HG02678 (cell line): ENCODE results near the gene ADGRG1.
"Not testable (repeated sequence)": the region's sequence is repeated elsewhere in the genome, so short reads cannot be mapped to it uniquely, and the experiment has no call there.

Experiments
- ATAC-seq: cut with Tn5 transposase; IDR thresholded peaks from one replicate; pipeline ENCODE4 v1.9.1; 2021; ENCODE audit warnings: mild to moderate bottlenecking, moderate library complexity; ENCODE audit not compliant: unreplicated experiment

The ADGRG1 gene

DNA sequence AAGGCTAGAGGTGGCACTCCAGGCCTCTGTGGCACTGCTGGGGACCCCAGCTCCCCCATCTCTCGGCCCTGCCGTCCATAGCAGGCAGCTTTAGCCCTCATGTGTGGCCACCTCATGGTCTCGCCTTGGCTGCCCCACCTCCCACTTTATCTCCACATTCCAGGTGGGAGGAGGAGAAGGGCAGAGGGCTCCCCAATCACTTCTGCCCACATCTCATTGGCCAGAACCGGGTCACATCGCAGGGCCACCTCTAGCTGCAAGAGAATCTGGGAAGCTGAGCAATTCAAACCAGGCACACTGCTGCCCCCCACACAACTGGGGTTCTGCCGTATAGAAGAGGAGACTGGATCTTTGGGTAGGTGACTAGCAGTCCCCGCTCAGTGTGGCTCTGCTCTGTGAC lies 67.8 kb downstream of the ADGRG1 start:
- no peak for ATAC-seq

DNA sequence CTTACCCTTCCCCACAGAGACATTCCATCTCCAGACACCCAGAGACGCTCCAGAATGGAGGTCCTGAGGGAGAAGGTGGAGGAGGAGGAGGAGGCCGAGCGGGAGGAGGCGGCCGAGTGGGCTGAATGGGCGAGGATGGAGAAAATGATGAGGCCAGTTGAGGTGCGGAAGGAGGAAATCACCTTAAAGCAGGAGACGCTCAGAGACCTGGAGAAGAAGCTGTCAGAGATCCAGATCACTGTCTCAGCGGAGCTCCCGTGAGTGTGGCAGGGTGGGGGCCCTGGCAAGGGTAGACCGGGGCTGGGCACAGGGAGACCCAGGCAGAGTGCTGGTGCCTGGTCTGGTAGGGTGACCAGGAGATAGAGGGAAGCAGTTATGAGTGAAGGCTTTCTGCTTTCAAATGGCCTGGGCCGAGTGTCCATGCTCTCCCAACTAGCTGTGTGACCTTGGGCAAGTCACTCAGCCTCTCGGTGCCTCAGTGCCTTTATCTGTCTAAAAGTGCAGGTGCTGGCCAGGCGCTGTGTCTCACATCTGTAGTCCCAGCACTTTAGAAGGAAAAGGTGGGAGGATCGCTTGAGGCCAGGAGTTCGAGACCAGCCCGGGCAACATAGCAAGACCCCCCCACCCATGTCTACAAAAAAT lies 69.6 kb downstream of the ADGRG1 start:
- no peak for ATAC-seq

DNA sequence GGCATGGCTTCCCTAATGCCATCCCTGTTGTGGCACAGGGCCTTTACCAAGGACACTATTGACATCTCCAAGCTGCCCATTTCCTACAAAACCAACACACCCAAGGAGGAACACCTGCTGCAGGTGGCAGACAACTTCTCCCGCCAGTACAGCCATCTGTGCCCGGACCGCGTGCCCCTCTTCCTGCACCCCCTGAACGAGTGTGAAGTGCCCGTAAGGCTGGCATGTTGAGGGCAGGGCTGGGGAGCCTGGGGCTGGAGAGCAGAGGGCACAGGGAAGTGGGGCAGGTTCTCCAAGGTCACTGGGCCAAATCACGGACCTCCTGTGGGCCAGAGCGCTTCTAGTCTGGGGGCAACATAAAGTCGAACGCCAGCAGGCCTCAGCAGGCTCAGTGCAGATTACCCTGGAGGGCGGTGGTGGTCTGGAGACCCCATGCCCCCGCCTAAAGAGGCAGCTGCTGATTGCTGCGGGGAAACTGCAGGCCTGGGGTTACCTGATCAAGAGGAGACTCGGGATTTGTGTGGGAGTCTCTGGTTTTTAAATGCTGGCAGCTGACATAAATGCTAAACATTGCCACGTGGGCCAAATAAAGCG lies 70.5 kb downstream of the ADGRG1 start:
- no peak for ATAC-seq

DNA sequence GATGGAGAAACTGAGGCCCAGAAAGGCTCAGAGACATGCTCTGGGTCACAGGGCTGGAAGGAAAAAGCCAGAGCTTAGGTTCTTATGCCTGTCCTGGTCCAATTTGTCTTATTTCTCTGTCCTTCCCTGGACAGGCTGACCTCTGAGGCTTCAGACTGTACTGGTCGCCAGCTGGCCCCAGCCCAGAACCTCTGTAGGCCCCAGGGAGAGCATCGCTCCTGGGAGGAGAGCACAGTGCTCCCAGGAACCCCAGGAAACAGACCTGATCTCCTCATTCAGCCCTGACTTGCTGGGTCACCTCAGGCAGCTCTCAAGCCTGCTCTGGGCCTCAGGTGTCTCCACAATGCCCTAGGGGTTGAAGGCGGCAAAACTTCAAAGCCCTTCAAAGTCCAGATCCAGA lies 71.1 kb downstream of the ADGRG1 start:
- no peak for ATAC-seq

DNA sequence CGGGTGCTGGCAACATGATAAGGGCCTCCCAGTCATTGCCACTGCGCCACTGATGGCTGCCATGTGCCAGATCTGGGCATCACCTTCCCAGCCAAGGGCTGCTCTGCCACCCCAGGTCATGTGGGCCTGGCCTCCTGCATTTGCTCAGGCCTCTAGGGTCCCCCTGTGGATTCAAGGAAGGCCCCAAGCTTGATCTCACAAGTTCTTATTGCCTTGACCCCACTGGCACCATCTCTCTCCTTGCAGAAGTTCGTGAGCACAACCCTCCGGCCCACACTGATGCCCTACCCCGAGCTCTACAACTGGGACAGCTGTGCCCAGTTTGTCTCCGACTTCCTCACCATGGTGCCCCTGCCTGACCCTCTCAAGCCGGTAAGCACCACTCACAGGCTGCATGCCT lies 71.5 kb downstream of the ADGRG1 start:
- no peak for ATAC-seq

DNA sequence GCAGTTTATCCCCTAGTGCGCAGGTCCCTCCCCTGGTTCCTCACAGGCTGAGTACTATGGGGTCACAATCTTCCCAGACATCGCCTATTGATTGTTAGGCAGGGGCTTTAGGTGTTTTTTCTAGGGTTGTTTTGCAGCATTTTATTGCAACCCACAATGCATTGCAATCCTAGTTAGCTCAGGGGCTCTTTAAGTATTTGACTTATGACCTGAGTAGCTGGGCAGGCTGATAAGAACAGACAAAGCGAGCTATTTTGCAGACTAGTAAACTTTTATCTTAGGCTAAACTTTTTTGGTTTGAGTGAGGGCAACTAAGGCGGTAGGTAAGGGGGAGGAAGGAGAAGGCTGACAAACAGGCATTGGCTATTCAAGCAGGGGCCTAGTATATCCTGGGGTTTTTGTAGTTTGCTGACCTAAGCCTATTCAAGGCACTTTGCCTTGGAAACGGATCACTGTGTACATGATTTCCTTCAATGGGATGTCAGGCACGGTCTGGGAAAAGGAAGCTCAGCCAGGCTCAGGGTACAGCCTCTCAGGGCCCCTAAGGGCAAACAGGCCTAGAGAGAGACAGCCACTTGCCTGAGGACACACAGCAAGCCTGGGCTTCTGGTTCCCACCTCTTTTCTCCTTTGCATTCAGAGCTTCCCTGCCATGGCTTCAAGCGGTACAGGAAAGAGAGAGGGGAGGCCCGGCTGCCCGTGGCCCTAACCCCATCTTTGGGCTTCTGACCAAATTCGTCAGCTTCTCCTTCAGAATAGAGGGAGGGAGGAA lies 72.5 kb downstream of the ADGRG1 start:
- ATAC-seq: no peak

DNA sequence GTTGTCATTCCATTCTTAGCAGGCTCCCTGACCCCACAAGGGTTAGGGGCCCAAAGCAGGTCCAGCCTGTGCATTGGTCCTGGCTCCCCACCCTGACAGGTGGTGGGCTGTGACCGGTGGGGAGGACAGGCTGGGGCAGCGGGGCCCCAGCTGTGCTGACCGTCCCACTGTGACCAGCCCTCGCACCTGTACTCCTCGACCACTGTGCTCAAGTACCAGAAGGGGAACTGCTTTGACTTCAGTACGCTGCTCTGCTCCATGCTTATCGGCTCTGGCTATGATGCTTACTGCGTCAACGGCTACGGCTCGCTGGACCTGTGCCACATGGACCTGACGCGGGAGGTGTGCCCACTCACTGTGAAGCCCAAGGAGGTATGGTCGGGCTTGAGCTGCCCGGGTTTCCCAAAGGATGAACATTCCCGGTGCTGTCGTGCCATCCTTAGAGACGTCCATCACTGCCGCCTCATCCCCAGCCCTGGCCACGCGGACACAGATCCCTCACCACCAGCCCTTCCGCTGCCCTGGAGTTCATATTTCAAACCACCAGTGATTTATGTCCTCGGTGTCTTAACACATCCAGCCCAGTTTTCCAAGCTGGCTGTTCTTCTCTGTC lies 73.4 kb downstream of the ADGRG1 start:
- ATAC-seq: no peak

DNA sequence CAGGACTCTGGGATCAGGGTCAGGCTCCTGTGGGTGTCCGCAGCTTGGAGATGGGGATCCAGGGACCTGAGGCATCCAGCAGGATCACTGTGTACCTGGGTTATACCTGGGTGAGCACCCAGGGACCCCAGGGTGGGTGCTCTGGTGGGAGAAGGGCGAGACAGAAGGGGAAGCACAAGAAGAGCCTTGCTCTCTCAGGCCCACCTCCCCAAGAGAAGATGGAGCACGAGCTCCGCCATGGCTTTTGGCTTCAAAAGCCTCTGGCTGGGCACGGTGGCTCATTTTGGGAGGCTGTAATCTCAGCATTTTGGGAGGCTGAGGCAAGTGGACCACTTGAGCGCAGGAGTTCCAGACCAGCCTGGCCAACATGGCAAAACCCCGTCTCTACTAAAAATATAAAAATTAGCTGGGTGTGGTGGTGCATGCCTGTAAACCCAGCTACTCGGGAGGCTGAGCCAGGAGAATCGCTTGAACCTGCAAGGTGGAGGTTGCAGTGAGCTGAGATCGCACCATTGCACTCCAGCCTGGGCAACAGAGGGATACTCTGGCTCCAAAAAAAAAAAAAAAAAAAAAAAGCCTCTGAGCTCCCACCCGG lies 75.1 kb downstream of the ADGRG1 start:
- ATAC-seq: no peak

DNA sequence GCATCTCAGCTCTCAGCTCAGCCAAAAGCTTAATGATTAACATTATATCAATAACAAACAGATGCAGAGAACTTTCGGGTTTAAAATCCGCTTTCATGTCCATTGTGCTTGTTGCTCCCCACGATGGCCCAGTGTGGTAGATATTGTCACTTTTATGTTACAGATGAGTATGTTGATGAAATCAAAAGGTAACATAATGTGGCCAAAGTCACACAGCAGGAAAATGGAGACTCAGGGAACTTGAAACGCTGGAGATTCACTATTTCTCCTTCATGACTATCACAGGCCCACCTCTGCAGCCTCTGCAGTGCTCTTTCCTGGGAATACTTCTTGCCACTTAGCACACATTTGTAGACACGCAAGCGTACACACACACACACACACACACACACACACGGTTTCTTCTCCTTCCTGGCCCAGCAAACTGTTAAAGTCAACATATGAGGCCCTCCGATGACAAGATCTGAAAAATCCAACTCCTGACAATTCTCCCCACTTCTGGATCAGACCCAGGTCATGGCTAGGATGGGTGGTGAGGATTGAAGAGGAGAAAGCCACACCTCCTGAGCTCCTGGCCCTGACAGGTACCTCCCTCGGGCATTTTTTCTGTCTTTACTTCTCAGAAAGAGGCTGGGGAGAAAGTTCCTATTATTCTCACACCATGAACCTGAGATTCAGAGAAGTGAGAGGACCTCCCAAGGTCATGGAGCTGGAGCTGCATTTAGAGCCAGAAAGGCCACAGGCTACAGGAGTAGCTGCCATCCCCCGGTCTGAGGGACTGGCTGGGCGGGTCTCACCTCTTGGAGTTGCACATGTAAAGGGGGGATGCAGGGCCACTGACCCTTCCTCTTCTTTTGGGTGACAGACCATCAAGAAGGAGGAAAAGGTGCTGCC lies 75.8 kb downstream of the ADGRG1 start:
- ATAC-seq: no peak

DNA sequence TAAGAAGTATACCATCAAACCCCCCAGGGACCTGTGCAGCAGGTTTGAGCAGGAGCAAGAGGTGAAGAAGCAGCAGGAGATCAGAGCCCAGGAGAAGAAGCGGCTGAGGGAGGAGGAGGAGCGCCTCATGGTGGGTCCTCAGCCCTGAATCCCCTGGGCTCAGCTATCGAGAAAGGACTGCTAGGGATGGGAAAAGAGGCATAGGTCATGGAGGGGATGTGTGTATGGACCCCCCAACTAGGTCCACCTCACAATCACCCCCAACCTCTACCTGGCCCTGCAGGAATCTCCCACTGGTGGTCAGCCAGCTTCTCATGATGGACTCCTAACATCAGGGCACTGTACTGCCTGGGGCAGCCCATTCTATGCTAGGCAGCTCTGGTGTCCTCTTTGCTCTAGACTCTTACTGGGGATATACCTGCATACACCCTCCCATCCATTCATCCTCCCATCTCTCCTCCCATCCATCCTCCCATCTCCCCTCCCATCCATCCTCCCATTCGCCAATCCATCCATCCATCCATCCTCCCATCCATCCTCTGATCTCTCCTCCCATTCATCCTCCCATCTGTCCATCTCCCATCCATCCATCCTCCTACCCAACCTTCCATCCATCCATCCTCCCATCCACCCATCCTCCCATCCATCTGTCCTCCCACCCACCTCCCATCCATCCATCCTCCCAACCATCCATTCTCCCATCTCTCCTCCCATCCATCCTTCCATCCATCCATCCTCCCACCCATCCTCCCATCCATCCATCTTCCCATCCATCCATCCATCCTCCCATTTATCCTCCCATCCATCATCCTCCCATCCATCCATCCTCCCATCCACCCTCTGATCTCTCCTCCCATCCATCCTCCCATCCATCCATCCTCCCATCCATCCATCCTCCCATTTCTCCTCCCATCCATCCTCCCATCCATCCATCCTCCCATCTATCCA lies 76.7 kb downstream of the ADGRG1 start:
- no peak for ATAC-seq

DNA sequence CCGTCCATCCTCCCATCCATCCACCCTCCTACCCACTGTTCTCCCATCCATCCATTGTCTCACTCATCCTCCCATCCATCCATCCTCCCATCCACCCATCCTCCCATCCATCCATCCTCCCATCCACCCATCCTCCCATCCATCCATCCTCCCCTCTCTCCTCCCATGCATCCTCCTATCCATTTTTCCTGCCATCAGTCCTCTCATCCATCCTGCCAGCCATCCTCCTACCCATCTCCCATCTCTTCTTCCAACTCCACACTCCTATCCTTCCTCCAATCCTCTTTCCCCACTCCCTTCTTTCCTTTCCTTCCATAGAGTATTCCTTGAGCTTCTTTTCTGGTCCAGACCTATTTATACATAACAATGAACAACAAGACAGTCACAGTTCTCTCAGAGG lies 78.3 kb downstream of the ADGRG1 start:
- ATAC-seq: no peak

DNA sequence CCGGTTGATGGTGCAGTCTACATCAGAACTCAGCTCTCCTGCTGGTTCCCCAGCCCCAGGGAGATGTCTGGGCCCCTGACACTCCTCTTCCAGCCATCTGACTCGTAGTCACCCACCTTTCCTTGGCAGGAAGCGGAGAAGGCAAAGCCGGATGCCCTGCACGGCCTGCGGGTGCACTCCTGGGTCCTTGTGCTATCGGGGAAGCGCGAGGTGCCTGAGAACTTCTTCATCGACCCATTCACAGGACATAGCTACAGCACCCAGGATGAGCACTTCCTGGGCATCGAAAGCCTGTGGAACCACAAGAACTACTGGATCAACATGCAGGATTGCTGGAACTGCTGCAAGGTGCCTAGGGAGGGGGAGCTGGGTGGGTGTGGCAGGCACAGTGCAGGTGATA lies 78.9 kb downstream of the ADGRG1 start:
- no peak for ATAC-seq

DNA sequence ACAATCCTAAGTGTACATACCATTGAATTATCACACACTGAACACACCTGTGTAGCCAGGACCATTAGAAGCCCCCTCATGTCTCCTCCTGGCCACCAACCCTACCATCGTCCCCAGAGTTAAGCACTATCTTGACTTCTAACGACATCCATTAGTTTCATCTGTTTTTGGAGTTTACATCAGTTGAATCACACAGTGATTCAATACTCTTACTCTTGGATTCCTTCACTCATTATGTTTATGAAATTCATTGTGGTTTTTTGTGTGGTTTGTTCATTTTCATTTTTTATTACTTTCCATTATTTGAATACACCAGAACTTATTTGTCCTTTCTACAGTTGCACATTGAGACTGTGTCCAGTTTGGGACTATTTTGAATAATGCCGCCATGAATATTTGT lies 79.7 kb downstream of the ADGRG1 start:
- no peak for ATAC-seq

DNA sequence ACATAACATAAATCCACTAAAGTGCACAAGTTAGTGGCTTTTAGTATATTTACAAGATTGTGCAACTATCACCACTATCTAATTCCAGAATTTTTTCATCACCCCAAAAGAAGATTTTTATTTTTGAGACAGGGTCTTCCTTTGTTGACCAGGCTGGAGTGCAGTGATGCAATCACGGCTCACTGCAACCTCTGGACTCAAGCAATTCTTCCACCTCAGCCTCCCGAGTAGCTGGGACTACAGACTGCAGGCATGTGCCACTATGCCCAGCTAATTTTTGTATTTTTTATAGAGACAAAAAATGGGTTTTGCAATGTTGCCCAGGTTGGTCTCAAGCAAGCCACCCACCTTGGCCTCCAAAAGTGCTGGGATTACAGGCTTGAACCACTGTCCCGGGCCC lies 81.2 kb downstream of the ADGRG1 start:
- no peak for ATAC-seq

DNA sequence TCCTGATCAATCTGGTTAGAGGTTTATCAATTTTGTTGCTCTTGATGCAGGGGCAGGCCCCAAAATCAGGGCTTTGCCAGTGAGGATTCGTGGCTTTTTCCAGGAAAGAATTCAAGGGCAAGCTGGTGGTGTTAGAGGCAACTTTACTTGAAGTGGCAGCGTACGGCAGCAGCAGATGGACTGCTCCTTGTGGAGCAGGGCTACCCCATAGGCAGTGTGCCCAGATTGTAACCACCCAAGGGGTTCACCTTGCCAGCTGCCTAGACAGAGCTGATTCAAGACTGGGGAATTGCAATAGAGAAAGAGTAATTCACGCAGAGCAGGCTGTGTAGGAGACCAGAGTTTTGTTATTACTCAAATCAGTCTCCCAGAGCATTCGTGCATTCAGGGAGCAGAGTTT lies 82.9 kb downstream of the ADGRG1 start:
- ATAC-seq: no peak

DNA sequence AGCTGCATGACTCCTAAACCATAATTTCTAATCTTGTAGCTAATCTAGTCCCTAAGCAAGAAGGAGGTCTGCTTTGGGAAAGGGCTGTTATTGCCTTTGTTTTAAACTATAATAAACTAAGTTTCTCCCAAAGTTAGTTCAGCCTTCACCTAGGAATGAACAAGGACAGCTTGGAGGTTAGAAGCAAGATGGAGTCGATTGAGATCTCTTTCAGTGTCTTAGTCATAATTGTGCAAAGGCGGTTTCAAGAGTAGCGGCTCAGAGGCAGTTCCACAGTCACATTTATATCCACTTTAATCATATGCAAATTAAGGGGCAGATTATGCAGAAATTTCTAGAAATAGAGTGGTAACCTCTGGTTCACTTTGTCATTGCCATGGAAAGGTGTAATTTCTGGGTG lies 83.6 kb downstream of the ADGRG1 start:
- no peak for ATAC-seq

DNA sequence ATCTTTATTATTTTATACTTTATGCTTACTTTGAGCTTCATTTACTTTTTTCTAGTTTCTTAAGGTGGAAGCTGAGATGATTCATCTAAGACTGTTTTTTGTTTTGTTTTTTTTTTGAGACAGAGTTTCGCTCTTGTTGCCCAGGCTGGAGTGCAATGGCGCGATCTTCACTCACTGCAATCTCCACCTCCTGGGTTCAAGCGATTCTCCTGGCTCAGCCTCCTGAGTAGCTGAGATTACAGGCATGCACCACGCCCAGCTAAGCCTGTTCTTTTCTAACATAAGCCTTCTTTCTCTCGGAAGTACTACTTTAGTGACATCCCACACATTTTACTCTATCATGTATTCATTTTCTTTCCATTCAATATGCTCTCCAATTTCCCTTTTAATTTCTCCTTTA lies 84.1 kb downstream of the ADGRG1 start:
- not testable (repeated sequence) for ATAC-seq

DNA sequence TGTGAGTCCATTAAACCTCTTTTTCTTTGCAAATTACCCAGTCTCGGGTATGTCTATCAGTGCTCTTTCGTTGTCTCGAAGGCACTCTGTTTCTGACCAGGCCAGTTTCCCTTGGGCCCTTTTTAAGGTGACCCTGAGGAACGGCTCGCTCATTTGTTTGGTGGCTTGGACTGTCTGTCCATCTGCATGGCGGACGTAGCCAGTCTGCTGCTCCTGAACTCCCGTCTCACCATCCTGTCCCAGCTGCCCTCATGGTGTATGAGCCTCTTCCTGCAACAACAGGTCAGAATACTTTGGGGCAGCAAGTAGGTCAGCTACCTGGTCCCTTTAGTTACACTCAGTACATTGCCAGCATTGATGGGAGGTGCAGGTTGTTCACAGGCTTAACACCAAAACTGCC lies 85.2 kb downstream of the ADGRG1 start:
- no peak for ATAC-seq

DNA sequence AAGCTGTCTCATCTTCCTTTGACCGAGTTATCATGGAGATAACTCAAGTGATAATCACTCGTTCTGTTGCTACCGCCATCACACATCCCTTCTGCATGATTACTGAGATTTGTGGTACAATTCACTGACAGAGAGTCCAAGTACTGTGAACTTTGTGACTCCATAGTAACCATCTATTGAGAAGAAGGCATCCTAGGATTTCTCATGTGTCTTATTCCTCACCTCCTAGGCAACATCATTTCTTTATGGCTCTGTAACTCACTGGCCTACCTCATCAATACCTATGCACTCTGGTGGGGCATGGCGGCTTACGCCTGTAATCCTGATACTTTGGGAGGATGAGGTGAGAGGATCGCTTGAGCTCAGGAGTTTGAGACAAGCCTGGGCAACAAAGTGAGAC lies 85.6 kb downstream of the ADGRG1 start:
- ATAC-seq: no peak
